AG10803 (cell line): ENCODE results near the gene ADGRB3.
"Not testable (repeated sequence)": the region's sequence is repeated elsewhere in the genome, so short reads cannot be mapped to it uniquely, and the experiment has no call there.

Experiments
- DNase-seq: peaks from one replicate; pipeline ENCODE4 v3.0.0; 2010; ENCODE audit warnings: low read depth
- H3K4me3 ChIP-seq: 2 replicates; pipeline ENCODE4 v1.5.1; 2011; ENCODE audit warnings: mild to moderate bottlenecking, low read length, control low read depth
- CTCF ChIP-seq: conservative IDR thresholded peaks from 2 replicates; pipeline ENCODE4 v1.5.1; 2011; ENCODE audit warnings: mild to moderate bottlenecking, low read length, control low read depth, inconsistent platforms

The ADGRB3 gene

DNA sequence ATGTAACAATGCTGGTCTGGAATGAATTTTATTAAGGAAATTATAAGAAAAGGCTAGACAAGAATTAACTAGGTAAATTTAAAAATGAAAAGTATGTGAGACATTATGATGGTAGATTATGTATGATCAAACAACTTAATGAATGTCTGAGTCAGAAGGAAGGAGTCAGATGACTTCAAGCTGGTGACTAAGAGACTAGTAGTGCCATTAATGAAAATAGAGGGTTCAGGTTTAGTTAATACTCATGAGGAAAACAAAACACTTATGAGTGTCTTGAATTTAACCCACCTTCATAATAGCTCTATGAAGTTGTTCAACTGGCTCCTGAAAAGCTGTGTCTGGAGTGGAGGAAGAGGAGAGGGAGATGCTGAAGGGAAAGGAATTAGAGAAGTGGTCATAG, 256.3 kb downstream of the ADGRB3 start:
- DNase-seq: no peak
- H3K4me3 ChIP-seq: no peak overlapping the region
- no peak for TF ChIP-seq CTCF

GRCh38 chr6:68892452-68892851, 257.4 kb downstream of the ADGRB3 start:
- no peak for DNase-seq
- no peak overlapping the region for H3K4me3 ChIP-seq
- no peak for TF ChIP-seq CTCF

DNA sequence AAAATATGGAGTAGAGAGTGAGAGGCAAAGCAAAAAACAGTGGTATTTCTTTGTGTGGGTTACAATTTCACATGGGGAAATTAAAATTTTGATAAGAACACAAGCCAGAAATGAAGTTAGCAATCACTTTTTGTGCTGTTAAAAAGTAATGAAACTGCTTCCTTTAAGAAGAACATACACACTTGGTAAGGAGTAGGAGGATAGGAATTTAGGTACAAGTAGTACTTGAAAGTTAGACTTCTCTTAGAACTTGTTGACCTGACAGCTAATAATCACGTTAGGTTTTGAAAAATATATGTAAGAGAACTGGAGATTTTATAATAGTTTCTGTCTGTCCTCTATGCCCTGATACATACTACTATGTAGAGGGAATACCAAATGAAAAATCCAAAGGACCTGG, 260.8 kb downstream of the ADGRB3 start:
- H3K4me3 ChIP-seq: no peak overlapping the region
- no peak for TF ChIP-seq CTCF
- DNase-seq: no peak

DNA sequence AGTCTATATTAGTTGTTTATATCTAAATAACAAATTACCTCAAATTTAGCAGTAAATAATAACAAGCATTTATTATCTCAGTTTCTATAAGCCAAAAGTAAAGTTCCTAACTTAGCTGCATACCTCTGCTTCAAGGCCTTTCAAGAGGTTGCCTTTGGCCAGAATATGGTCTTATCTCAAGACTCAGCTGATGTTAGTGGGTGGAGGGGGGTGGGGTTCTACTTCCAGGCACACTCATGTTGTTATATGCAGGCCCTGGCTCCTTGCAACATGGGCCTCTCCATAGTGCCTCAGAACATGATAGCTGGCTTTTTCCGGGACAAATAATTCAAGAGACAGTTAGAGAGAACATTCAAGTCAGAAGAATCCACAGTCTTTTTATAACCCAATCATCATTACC, 266.0 kb downstream of the ADGRB3 start:
- no peak for TF ChIP-seq CTCF
- DNase-seq: no peak
- H3K4me3 ChIP-seq: no peak overlapping the region

DNA sequence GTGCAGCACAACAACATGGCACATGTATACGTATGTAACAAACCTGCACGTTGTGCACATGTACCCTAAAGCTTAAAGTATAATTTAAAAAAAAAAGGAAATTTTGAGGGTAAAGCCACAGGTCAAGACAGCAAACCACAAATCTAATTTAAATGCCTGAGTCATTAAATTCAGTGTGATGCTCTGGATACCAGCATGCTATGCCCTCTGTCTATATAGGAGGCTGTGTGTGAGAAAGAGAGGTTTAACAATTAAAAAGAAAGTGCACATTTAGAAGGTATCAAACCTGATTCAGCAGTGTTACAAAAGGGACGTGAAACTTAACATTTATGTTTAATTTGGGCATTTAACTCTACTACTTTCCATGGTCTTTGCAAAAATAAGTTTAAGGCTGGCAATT, 276.3 kb downstream of the ADGRB3 start:
- no peak overlapping the region for H3K4me3 ChIP-seq
- DNase-seq: no peak
- no peak for TF ChIP-seq CTCF

- no peak for DNase-seq
- no peak overlapping the region for H3K4me3 ChIP-seq
- TF ChIP-seq CTCF: no peak
These were observed 276.7 kb downstream of the ADGRB3 start for GRCh38 chr6:68911811-68912210.

- not testable (repeated sequence) for DNase-seq, H3K4me3 ChIP-seq
These were observed 277.7 kb downstream of the ADGRB3 start for GRCh38 chr6:68912805-68913204.

GRCh38 chr6:68915586-68915985, 280.5 kb downstream of the ADGRB3 start:
- H3K4me3 ChIP-seq: no peak overlapping the region
- DNase-seq: no peak
- TF ChIP-seq CTCF: no peak
